NCI-H526 treated with DMSO at 0.1 percent for 48 hours (cell line): ENCODE results near the gene SOX21.
A peak's percentile ranks its signal among the peaks of the same experiment; 100 is the strongest.
"Not testable (repeated sequence)": the region's sequence is repeated elsewhere in the genome, so short reads cannot be mapped to it uniquely, and the experiment has no call there.

ENCODE experiments used
- DNase-seq: peaks from one replicate; lab custom pipeline; 2025; lab: John Stamatoyannopoulos, UW

SOX21 gene

GRCh38 chr13:94712287-94712811 lies at the start of gene SOX21:
SOX21 (minus strand) TSS chr13:94712545; CDS start chr13:94712049, 496 bp downstream.
- no peak for DNase-seq

DNA sequence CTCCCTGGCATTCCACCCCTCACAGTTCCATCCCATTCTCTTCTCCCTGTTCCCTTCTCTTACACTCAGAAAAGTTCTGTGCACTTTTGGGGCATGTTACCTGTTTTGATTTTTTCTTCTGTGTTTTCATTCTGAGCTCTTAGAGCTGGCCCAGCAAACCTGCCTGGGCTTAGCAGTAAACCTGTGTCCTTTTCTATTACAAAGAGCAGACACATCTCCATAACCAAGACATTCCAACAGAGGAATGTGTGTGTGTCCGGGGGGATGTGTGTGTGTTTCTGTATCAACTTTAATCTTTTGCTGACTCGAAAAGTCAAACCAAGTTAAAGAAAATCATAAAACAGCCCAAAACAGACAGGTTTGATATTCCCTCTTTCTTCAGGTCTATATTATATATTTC lies 49.1 kb upstream of the SOX21 start:
- no peak for DNase-seq

DNA sequence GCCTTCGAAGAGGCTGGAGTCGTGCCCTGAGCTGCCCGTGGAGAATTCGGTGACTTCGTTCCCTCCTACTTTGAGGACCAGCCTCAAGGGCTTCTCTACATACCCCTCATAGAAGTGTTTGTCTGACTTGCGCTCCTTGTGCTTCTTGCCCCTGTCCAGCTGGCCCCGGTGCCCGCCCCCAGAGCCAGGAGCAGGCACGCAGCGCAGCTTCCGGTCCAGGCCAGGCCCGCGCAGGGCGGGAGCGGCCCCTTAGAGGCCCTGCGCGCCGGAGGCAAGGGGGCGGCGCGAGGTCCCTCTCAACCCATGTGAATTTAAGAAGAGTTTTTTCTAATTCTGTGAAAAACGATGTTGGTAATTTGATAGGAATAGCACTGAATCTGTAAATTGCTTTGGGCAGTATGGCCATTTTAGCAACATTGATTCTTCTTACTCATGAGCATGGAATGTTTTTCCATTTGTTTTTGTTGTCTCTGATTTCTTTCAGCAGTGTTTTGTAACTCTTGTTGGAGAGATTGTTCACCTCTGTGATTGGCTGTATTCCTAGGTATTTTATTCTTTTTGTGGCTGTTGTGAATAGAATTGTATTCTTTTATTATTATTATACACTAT lies 46.9 kb upstream of the SOX21 start:
- DNase-seq: no peak

- DNase-seq: no peak
Measured at GRCh38 chr13:94758436-94758960, 46.2 kb upstream of the SOX21 start.

- DNase-seq: no peak
Measured at GRCh38 chr13:94753327-94753726, 41.0 kb upstream of the SOX21 start.

DNA sequence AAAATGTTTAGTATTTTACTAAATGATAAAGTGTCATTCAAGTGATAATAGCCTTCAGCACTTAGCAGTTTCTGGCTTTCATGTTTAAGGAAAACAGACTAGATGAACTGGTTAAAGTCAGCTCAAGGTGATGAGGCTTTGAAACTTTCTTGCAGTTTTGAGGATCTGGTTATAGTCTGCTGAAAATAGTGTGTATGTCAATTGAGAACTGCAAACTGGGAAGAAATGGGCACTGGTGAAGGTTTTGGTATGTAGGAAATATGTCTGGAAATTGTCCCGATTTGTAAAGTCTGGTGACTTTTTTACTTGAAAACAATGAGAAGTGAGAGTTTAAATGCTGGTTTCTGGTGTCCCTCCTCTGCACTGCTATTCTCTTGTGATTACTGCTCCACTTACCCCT lies 36.8 kb upstream of the SOX21 start:
- DNase-seq: no peak

DNA sequence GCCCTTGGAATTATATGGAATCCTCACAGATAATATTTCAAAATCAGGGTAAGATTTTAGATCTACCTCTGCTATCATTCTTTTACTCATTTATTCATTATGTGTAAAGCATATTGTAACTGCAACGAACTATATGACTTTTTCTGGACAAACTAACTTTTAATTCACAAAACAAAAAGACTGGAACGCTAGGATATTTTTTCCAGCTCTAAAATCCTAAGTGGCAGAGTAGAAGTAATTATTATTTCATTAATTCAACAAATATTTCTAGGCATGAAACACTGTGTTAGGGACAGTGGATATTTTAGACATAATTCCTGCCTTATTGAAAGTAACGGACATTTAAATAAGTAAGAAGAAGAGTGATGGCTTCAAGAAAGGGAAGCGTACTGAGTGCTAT lies 26.9 kb upstream of the SOX21 start:
- no peak for DNase-seq

DNA sequence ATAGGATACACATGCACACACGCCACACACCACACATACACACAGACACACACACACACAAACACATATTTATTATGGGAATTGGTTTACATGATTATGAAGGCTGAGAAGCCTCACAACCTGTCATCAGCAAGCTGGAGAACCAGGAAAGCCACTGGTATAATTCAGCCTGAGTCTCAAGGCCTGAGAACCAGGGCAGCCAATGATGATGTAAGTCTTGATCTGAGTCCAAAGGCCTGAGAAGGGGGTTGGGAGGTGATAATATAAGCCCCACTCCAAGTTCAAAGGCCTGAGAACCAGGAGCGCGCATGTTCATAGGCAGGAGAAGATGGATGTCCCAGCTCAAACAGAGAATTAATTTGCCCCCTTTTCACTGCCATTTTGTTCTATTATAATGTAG lies 18.7 kb upstream of the SOX21 start:
- DNase-seq: no peak

DNA sequence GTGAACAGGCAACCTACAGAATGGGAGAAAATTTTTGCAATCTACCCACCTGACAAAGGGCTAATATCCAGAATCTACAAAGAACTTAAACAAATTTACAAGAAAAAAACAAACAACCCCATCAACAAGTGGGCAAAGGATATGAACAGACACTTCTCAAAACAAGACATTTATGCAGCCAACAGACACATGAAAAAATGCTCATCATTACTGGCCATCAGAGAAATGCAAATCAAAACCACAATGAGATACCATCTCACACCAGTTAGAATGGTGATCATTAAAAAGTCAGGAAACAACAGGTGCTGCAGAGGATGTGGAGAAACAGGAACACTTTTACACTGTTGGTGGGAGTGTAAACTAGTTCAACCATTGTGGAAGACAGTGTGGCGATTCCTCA lies 17.6 kb upstream of the SOX21 start:
- not testable (repeated sequence) for DNase-seq

DNA sequence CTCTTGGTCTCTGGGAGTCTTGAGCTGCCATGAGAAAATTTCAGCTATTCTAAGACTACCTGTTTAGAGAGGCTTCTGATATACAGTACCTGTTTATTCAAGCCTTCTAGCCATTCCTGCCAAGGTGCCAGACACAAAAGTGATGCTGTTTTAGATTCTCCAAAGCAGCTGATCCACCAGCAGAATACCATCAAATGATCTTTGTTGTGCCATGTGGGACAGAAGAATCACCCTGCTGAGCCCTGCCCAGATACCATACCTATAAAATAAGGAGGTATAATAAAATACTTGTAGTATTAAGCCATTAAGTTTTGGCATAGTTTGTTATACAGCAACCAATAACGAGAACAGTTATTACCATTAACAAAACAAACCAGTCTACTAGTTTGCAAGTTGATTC lies 14.1 kb upstream of the SOX21 start:
- DNase-seq: no peak

DNA sequence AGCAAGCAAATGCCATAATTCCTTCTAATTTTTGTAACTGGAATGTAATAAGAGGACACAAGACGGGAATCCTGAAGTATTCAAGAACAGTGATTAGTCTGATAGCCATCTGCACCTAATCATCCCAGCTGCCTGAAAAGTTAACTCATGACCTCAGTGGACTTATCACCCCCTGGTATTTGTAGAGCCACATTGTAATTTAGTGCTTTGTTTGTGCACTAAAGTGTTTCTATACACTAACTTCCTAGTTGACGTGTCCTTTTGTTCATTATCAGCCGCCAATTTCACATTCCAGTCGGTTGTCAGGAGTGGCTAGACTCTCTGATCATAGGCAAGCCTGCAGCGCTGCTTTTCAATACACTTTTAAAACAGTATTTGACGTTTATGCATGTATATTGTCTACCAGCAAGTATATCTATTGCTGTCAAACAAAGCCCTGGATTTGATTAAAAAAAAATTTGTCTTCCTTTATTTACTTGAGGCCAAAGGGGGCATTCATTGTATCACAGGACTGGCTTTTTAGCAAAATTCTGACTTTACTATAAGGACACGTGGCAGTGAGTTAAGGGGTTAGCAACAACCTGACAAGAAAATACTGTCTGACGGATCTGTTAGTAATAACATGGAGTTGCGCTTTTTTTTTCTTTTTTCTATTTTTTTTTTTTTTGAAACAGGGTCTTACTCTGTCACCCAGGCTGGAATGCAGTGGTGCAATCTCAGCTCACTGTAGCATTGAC lies 10.4 kb upstream of the SOX21 start:
- no peak for DNase-seq

DNA sequence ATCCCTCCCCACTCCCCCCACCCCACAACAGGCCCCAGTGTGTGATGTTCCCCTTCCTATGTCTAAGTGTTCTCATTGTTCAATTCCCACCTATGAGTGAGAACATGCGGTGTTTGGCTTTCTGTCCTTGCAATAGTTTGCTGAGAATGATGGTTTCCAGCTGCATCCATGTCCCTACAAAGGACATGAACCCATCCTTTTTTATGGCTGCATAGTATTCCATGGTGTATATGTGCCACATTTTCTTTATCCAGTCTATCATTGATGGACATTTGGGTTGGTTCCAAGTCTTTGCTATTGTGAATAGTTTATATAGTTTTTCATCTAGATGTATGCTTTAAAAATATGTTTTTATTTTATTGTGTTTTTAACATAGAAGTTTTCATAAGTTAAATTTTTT lies 6.4 kb upstream of the SOX21 start:
- not testable (repeated sequence) for DNase-seq

- no peak for DNase-seq
Measured at GRCh38 chr13:94717916-94718315, 5.6 kb upstream of the SOX21 start.

- DNase-seq: no peak
Measured at GRCh38 chr13:94716016-94716415, 3.7 kb upstream of the SOX21 start.

DNA sequence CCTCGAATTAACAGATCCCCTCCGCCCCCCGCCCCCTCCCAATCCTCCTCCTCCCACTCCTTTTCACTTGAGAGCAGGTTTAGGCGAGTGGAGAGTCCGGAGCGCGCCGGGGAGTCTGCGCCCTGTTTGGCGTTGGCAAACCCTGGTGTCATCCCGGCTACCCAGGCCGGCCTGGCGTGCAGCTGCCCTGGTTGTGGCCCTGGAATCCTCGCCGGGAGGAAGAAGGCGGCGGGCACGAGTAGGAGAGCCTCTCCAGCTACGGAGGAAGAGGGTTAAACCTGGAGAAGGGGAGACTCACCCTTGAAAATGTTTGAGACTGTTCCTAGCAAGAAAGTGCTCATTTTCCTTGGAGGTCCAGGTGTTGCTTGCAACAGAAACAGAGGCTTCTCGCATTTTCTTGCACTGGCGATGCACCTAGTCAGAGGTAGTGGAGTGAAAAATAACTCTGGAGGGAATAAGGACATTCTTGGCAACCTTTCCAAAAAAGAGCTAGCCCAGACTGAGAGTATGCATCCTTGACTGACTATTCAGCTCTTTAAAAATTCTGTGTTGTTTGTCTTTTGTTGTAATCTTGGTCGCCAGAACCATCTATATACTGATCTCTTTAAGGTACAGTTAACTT lies 1.3 kb upstream of the SOX21 start:
- no peak for DNase-seq

DNA sequence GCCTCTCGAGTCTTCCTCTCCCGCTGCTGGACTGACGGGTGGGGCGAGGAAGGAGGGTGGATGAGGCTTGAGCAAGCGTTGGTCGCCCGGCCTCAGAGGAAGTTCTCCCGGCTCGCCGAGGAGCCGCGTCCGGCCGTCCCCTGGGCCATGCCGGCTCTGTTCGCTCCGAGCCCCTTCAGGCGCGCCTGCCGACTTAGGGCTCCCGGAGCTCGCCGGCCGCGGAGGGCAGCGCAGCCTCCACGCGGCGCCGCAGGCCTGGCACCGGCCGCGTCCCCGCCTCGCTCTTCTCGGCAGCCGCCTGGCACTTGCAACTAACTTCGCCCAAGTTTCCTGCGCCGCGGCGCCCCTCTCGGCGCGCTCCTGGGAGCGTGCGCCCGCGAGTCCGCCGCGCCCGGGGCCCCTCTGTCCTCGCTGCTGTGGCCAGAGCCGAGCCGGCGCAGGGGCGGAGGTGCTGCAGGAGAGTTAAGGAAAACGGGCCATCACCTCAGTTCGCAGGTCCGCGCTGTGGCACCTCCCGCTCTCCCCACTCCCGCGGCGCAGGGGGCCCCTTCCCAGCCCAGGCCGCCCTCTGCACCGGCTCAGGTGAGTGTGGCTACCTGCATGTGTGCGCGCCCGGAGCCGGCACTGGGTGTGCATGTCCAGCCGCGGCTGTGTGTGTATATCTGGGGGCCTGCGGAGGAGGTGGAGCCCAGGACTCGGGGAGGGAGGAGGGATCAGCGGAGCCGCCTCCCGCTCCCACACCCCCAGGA lies 641 bp upstream of the SOX21 start:
- peak; percentile 25 for DNase-seq

GRCh38 chr13:94711561-94712286 lies 621 bp downstream of the SOX21 start:
- peak; percentile 51 for DNase-seq

- DNase-seq: peak; percentile 61
Measured at GRCh38 chr13:94710881-94711560, 1.3 kb downstream of the SOX21 start.

- DNase-seq: peak; percentile 15
Measured at GRCh38 chr13:94710065-94710781, 2.1 kb downstream of the SOX21 start.
